Activated T-helper 1 cell treated with anti-CD3 and anti-CD28 coated beads, Interleukin-2, amount 50 U/mL, for 16 hours (primary cell): ENCODE data around the gene ADAM22.
A peak's percentile ranks its signal among the peaks of the same experiment; 100 is the strongest.

Experiments used
- DNase-seq, 2 donors: peaks; one replicate each; pipeline ENCODE4 v3.0.0-alpha.2; 2020; ENCODE audit warnings: low read depth in 1 of 2, low spot score in 1 of 2

The ADAM22 gene

DNA sequence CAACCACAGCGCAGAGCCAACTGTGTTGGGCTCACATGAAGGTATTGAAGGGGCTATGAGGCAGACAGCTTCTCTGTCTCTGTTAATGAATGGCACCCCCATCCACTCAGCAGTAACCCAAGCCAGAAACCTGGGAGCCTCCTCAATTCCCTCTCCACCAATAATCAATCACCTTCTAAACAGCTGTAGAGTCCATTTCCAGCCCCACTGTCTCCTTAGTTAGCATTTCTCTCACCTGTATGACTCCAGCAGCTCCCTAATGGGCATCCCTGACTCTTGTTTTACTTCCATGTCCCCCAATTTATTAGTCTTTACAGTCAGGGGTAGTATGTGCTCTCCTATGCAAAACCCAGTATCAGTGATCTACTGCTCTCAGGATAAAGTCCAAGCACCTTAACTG is 278.9 kb downstream of the ADAM22 start:
- no peak for DNase-seq

DNA sequence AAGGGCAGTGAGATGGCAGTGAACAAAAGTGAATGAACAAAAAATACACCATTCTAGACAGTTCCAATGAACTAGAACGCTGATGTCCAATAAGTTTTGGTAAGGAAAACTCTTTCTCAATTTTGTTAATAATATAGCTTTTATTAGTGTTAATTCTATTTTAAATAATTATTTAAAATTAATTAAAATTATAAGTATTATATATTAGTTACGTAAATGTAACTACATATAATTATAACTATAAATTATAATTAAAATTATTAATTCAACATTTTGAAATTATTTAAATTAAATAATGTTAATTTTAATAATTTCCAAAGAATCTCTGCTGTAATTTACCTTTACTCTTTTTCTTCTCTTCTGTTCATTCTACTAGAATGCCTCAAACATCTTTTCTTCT is 280.4 kb downstream of the ADAM22 start:
- no peak for DNase-seq

DNA sequence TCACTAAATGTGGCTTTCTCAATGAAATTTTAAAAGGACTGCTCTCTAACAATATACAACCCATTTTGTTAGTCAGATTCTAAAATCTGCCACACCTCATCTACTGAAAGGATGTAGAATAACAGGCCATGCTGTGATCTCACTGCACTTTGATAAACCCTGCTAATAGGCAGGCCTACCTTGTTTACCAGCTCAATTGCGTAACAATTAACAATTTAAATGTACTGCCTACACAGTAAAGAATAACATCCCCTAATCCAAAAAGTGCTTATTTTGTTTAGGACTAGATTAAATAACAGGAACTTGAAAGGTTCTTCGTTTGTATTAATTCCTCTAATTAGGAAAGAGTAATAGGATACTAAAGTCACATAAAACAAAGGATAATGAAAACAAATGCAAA is 281.2 kb downstream of the ADAM22 start:
- DNase-seq: no peak

DNA sequence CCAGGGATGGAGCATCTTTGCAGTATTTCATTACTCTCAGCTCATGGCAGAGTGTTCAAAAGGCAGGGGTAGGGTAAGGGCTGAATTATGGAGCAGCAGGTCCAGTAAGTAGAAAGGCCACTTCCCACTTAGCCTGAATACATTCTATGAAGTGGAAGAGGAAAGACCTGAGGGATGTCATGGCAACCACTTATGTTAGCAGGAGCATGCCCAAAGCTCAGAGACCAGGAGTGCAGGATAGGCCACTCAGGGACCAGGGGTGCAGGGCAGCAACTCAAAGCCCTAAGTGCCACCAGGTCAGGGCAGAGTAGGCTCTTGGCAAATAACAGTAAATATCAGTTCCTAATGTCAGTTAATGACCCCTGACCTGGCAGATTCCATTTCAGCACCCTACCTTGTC is 282.2 kb downstream of the ADAM22 start:
- no peak for DNase-seq

DNA sequence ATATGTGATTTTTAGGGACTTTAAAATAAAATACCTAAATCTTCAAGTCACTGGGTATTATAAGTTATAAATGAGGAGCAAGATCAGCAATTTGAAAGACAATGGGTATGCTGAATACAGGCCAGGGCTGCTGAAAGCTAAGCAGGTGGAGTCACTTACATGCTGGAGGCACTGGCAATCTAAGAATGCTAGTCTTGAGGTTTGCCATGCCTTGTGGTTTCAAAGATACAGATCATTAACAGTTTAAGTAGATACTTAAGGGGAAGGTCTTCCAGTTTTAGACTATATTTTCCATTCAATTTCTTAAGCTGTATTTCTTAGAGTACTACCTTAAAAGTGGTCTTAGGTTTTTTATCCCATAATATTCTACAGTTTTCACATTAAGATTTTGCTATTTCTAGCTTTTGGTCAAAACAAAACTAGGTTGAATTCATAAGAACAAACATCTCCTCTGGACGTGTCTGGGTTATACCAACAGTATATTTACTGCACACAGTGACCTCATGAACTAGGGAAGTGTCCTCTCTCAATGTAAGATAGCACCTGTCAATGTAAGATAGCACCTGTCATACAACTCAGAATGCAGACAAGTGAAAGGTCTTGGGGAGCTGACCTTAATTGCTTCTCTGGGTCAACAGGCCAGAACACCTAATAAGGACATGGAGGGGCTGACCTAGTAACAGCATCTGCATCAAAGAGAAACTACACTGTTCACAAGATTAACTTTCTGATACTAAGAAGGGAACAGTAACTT is 283.8 kb downstream of the ADAM22 start:
- no peak for DNase-seq

DNA sequence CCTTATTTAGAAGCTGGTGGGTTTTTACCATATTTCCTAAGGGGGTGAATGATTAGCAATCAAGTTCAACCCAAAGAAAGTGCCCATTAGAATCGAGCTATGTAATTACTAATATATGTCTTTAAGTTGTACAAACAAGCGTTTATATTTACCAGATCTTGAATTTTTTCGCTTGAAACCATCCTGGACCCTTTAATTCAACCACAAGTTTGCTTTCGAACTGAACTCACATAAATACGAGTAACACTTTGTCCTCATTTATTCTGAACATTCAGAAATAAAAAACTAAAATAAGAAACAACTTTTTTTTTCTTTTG is 284.3 kb downstream of the ADAM22 start:
- no peak for DNase-seq

DNA sequence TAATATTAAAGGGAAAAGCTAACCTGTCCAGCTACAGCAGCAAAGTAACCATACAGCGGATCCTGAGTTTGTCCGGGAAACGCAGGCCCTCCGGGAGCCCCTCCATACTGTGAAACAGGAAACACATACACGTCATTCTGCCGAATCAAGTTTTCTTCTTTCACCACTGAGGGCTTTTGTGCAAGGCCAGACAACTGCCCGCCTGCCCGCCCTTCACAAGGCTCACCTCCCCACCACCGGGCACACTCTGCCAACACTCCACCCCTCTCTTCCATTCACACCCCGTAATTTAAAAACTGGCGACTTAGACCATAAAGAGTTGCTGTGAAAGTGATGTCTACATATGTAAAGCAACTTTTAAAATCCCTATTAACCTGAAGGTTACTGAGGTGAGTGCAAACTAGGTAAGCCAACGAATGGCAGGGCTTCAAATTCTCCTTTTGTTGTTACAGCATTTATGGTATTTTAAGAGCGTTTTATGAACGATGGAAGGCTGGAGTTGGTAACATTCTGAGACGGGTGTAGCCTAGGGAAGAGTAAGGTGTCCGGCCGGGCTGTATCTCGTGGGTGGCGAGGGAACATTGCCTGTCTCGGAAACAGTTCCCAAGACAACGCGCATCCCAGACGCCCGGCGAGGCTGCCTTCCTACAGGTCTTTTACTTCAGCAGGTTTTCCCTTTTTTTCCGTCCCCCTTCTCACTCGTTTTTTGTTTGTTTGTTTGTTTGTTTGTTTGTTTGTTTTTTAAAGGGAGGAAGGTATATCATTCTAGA is 285.0 kb downstream of the ADAM22 start:
- peak in 1 of 2 donors; percentile 9 for DNase-seq

DNA sequence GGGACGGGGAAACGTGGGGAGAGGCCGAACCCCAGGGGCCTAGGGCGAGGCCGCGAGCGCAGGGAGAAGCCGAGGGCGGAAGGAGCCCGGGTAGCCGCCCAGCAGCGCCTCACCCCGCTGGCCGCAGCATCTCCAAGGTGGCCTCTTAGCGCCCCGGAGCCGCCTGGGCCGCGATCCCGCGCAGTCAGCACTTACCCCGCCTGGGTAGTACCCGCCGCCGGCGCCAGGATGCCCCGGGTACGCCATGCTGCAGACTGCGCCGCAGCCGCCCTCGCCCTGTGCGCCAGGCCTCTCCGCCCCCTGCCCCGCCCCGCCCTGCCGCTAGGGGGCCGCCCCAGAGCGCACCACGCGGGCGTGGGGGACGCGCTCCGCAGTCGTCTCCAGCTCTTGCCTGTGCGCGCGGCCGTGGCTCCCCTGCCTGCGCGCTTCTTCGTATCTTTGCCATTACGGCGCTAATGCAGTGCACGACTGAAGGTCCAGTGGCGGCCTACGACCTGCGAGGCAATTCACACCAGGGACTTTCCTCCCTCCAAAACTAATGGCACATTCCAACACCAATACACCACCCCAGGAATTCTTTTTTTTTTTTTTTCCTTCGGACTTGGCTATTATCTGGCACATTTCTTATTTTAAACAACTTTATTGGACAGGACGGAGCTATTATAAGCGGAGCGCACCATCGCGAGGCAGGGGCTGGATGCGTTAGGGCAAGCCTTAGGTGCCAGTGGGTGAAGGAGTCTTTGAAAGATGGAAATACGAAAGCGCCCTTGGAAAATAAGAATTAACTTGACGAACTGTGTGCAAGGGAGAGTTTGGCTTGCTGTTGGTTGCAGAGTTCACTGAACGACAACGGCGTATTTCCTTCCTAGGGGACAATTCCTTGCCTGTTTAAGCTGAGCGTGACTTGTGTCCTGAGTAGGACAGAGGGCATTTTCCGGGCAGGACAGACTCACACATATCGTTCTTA is 286.0 kb downstream of the ADAM22 start, which contains the start of gene SRI:
TSS of gene SRI (minus strand) at position 258 of the 967 bp plus-strand sequence. CDS start at position 246, 12 bp downstream.
- DNase-seq: peak; percentile 85 to 88

DNA sequence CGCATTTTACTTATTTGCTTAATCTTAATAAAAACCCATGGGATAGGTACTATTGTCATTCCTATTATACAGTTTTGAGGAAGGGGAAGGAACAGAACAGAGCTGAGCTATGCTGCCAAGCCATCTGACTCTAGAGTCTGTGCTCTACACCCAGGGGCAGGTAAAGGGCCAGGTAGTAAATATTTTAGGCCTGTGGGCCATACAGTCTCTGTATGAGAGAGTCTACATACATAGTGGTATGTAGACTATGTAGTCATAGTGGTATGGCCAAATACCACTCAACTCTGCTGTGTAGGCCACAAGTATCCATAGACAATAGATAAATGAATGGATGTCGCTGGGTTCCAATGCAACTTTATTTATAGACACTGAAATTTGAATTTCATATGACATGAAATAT is 289.2 kb downstream of the ADAM22 start:
- DNase-seq: no peak

DNA sequence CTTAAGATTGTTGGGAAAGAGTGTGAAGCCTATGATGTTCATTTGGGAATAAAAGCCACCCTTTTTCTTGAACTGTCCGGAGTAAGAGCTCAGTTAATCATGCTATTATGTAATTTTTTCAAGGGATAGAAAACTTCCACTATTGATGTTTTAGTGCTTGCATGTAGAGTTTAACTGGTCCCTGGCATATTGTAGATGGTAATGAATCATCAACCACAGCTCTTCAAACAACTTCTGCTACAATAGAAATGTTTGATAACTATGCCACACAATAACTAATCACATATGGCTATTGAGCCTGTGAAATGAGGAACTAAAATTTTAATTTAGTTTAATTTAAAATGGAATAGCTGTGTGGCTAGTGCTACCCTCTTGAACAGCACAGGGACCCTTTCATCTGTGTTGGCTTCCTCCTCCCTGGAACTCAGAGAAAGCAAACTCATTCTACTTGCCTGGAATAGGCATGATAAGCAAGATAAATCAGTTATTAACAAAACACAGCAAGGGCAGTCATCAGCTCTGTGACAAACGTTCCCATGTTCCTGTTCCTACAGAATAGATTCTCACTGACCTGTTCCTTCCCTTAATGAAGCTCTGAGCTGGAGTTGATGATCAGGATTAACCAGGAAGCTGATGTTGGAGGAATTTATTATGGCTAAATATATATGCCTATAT is 290.7 kb downstream of the ADAM22 start:
- no peak for DNase-seq

DNA sequence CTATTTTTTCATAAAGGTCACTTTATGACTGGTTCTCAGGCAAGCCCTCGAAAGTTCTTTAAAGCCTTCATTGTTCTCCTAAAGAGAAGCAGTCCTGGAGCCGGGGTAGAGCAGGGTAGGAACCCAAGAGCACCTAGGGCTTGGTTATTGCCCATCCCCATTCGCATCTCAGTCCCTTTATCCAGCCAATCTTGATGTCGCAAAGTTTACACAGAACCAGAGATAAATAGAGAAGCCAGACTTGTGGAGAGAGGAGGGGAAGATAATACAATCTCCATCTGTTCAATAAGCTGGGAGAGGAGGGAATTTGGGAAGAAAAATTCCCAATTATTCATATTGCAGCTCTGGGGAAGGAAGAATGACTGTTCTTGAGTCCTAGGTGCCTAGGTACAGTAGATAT is 292.1 kb downstream of the ADAM22 start:
- DNase-seq: no peak

DNA sequence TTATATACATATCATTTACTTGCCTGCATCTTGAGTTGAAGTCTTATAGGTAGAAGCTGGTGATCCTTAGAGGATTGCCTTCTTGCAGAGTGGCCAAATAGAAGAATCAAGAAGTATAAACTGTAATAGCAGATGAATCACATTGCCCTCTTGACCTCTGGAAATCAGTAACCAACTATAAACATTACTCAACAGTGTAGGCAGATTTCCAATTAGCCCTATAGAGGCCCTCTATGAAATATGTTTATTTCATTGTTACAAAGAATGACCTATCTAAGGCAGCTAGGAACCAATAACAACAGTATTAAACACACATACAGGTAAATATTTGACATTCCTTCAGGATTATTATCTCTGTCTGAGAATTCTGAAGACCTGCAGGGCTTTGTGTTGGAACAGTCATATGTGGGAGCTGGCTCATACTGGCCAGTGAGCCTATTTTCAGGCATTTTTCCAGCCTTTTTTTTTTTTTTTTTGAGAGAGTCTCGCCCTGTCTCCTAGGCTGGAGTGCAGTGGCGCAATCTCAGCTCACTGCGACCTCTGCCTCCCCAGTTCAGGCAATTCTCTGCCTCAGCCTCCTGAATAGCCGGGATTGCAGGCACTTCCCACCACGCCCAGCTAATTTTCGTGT is 292.9 kb downstream of the ADAM22 start:
- DNase-seq: no peak

DNA sequence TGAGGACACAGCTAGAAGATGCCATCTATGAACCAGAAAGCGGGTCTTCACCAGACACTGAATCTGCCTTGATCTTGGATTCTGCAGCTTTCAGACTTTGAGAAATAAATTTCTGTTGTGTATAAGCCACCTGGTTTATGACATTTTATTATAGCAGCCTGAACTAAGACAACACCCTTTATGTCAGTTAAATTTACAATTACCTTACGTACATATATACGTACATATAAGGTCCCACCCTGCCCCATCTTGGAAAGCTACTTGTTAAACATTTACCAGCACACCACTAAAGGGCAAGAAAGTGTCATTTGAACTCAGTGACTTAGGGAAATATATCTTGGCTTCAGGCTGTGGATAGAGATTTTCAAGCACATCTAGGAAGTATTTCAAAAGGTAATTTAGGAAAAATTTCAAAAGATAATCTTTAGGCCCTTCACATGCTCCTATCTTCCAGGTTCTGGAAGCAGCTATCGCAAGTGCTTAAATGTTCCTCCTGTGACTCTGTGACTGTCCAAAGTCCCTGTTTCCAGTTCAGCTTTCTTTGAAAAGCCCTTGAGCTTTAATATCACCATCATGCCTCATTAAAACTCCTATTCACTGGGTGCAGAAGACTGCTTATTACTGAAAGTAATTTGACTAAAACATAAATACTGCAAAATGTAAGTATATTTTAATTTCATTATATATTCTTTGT is 295.4 kb downstream of the ADAM22 start:
- no peak for DNase-seq

DNA sequence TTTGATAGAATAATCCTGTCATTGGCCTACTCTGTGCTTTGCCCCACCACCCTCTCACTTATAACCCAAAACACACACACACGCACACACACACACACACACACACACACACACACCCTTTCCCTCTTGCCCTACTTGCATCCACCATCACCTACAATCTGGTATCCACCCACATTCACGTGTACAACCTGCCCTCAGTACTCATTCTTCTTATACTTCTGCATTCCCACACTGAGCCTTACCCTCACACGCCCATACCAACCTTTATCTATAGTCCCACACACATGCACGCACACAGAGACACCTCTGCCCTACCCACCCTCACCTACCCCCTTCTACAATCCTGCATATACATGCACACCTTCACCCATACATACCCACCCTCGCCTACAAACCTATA is 296.6 kb downstream of the ADAM22 start:
- DNase-seq: no peak

DNA sequence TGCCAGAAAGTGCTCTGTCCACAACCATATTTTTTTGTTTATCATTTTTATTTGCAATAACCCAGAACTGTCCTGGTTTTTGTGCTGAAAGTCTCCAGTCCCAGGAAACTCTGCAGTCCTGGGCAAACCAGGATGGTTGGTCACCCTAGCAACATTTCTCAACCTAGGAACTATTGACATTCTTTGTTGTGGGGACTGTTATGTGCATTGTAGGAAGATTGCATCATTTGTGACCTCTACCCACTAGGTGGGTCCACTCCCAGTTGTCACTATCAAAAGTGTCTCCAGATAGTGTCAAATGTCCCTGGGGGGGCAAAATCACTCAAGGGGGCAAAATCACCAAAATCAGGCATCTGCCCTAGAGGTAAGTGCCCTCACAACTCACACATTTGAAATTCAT is 299.8 kb downstream of the ADAM22 start:
- DNase-seq: no peak

DNA sequence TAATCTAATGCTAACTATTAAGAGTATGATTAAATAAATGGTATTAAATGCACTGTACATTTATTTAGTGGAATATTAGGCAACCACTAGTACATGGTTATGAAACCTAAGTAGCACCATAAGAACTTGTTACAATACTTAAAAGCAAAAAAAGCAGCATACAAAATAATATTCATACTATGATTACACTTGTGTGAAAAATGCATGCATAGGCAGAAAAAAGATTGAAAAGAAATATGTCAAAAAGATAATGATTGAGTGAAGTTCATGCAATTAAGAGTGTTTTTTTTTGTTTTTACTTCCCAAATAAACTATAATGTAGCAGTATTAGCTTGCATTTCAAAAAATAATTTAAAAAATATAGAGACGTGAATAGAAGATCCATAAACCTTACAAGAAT is 305.8 kb downstream of the ADAM22 start:
- no peak for DNase-seq

DNA sequence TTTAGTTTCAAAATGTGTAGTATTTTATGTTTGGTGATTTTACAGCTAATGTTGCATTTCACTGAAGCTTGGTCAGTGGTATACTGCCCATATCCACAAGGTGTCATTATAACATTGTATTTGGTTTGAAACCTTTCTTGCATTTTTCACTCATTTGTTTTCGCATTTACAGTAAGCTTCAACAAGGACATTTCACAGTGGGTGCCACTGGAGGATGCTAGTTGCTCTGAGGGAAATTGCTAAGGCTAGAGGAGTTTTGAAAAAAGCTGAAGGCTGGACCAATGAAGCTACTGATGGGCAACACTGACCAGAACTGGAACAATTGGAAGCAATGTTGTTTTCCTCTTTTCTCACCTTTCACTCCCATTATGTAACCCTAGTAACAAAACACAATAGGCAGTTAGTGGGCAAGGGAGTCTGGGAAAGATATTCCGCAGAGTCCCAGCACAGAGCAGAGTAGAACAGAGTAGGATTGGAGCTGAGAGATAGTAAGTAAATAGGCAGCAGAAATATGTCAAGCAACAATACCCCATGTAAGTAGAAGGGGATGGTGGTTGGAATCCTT is 309.4 kb downstream of the ADAM22 start:
- DNase-seq: no peak

DNA sequence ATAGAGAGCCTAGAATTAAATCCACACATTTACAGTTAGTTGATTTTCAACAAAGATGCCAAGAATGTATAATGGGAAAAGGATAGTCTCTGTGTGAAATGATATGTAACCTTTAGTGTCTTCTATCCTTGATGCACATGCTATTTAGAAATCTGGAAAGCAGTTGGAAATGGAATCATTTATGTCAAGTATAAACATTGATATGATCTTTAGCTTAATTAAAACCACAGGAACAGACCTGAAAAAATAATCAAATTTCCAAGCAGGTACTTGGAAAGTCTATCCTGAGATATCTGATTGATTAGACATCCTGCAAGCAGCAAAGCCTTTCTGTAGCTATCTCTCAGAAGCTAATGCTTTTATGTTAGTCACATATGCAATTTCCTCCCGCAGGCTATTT is 310.2 kb downstream of the ADAM22 start:
- no peak for DNase-seq
